ENCODE measurements around the gene SEZ6L.

Gene SEZ6L

DNA sequence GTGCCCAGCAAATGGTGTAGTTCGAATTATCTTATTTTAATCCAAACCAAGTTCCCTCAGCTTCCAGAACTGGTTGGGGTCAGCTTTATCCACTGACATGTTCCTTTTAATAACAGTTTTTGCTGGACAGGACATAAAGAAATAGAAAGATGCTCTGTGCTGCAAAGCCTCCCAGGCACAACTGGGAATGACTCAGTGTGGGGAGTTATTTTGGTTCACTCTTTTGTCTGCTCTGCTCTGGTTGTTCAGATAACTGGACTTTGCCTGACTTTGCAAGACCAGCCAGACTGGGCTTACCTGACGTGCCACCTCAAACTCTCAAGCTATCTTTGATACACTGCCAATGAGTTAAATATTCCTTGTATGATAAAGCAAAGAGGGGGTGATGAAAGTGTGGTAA lies 25.6 kb downstream of the SEZ6L start:
- Histone ChIP-seq H2AFZ (ENCODE audit: low read depth) (no peak overlapping the region), H3K36me3 (ENCODE audit: insufficient read depth) (no peaks in the 10 kb centered on the region), H4K20me1 (ENCODE audit: insufficient read depth) (no peaks in the 10 kb centered on the region), H3K4me1 (ENCODE audit: low read depth, poor library complexity, severe bottlenecking) (no peaks in the 10 kb centered on the region), H3K4me2 (no peak overlapping the region), H3K9ac (no peak overlapping the region), H3K79me2 (ENCODE audit: insufficient read depth, low read depth) (no peaks in the 10 kb centered on the region), H3K27ac (no peak overlapping the region), H3K27me3 (ENCODE audit: insufficient read depth, low read depth) (no peaks in the 10 kb centered on the region), H3K4me3 (IDR thresholded peaks at IDR 0.05; ENCODE audit: insufficient read depth, low read depth, low read length) (no peak overlapping the region)
- TF ChIP-seq, protein P1, sequence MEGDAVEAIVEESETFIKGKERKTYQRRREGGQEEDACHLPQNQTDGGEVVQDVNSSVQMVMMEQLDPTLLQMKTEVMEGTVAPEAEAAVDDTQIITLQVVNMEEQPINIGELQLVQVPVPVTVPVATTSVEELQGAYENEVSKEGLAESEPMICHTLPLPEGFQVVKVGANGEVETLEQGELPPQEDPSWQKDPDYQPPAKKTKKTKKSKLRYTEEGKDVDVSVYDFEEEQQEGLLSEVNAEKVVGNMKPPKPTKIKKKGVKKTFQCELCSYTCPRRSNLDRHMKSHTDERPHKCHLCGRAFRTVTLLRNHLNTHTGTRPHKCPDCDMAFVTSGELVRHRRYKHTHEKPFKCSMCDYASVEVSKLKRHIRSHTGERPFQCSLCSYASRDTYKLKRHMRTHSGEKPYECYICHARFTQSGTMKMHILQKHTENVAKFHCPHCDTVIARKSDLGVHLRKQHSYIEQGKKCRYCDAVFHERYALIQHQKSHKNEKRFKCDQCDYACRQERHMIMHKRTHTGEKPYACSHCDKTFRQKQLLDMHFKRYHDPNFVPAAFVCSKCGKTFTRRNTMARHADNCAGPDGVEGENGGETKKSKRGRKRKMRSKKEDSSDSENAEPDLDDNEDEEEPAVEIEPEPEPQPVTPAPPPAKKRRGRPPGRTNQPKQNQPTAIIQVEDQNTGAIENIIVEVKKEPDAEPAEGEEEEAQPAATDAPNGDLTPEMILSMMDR (conservative IDR thresholded peaks at IDR 0.05; ENCODE audit: low read depth, low read length), result no peak

DNA sequence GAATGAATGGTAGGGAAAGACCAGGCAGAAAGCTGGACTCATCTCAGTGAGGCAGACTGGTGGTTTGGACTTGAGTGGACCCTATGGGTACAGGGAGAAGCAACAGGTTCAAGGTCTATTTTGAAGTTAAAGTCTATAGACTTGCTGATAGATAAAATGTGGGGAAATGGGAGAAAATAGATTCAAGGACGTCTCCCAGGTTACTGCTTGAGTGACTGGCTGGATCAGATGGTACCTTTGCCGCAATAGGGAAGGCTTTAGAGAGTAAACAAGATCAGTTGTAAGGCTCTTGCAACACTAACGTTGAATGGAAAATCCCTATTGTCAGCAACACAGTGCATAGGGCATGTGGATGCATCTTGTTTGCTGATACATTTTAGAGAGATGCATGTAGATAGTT lies 27.4 kb downstream of the SEZ6L start:
- H4K20me1 ChIP-seq (ENCODE audit: insufficient read depth), result no peaks in the 10 kb centered on the region
- no peaks in the 10 kb centered on the region for H3K36me3 ChIP-seq (ENCODE audit: insufficient read depth)
- TF ChIP-seq, protein P1 (conservative IDR thresholded peaks at IDR 0.05; ENCODE audit: low read depth, low read length), result no peak
- no peaks in the 10 kb centered on the region for H3K27me3 ChIP-seq (ENCODE audit: insufficient read depth, low read depth)
- no peaks in the 10 kb centered on the region for H3K4me1 ChIP-seq (ENCODE audit: low read depth, poor library complexity, severe bottlenecking)
- no peak overlapping the region for H3K4me2 ChIP-seq
- H3K4me3 ChIP-seq (IDR thresholded peaks at IDR 0.05; ENCODE audit: insufficient read depth, low read depth, low read length), result no peak overlapping the region
- H3K79me2 ChIP-seq (ENCODE audit: insufficient read depth, low read depth), result no peaks in the 10 kb centered on the region
- H3K27ac ChIP-seq, result no peak overlapping the region
- H3K9ac ChIP-seq, result no peak overlapping the region
- no peak overlapping the region for H2AFZ ChIP-seq (ENCODE audit: low read depth)

DNA sequence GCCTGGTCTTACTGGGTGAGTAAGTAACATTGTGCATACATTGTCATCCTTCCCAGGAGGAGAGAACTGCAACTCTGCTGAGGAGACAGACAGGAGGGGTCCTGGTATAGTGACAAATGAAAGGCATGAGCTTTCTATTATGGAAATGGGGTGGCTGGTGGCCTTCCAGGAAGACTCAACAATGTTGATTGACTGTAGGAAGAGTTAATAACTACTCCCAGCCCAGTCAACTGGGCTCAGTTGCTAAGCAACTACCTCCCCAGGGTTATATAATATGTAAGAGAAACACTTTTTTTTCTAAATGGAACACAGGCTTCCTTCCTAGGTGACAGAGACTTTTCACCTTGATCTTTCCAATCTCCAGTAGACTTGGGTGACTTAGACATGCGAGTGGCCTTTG lies 28.2 kb downstream of the SEZ6L start:
- Histone ChIP-seq H2AFZ (ENCODE audit: low read depth) (no peak overlapping the region), H3K27me3 (ENCODE audit: insufficient read depth, low read depth) (no peaks in the 10 kb centered on the region), H4K20me1 (ENCODE audit: insufficient read depth) (no peaks in the 10 kb centered on the region), H3K79me2 (ENCODE audit: insufficient read depth, low read depth) (no peaks in the 10 kb centered on the region), H3K9ac (no peak overlapping the region), H3K4me3 (IDR thresholded peaks at IDR 0.05; ENCODE audit: insufficient read depth, low read depth, low read length) (no peak overlapping the region), H3K27ac (no peak overlapping the region), H3K4me1 (ENCODE audit: low read depth, poor library complexity, severe bottlenecking) (no peaks in the 10 kb centered on the region), H3K4me2 (no peak overlapping the region), H3K36me3 (ENCODE audit: insufficient read depth) (no peaks in the 10 kb centered on the region)
- TF ChIP-seq, protein P1 (conservative IDR thresholded peaks at IDR 0.05; ENCODE audit: low read depth, low read length), result no peak

DNA sequence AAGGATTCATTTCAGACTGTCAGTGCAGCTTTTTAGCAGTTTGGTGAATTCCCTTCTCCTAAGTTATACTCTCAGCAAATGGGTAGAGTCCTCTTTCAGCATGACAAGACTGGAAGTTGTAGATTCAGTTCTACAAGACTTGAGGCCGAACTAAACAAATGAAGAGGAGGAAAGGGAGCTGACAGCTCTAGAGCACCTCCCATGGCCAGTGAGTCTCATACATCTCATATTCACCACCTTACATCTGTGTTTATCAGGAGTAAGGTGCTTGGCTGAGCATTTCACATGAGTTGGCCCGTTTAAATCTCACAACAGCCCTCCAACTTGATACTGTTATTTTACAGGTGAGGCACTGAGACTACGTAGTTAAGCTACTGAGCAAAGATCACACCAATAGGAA lies 30.4 kb downstream of the SEZ6L start:
- H3K79me2 ChIP-seq (ENCODE audit: insufficient read depth, low read depth), result no peaks in the 10 kb centered on the region
- H3K4me3 ChIP-seq (IDR thresholded peaks at IDR 0.05; ENCODE audit: insufficient read depth, low read depth, low read length), result no peak overlapping the region
- no peak overlapping the region for H3K9ac ChIP-seq
- H2AFZ ChIP-seq (ENCODE audit: low read depth), result no peak overlapping the region
- no peaks in the 10 kb centered on the region for H3K27me3 ChIP-seq (ENCODE audit: insufficient read depth, low read depth)
- H3K36me3 ChIP-seq (ENCODE audit: insufficient read depth), result no peaks in the 10 kb centered on the region
- no peaks in the 10 kb centered on the region for H3K4me1 ChIP-seq (ENCODE audit: low read depth, poor library complexity, severe bottlenecking)
- no peak overlapping the region for H3K27ac ChIP-seq
- H3K4me2 ChIP-seq, result no peak overlapping the region
- no peaks in the 10 kb centered on the region for H4K20me1 ChIP-seq (ENCODE audit: insufficient read depth)
- TF ChIP-seq, protein P1 (conservative IDR thresholded peaks at IDR 0.05; ENCODE audit: low read depth, low read length), result no peak

Measured in KMS-11 (cell line).